Esophagus squamous epithelium (tissue), 4 donors: ENCODE results near the gene HPGDS.

Source experiments
- POLR2A ChIP-seq, 4 donors: fragments of 450-650 bp; IDR thresholded peaks; one replicate each; pipeline ENCODE4 v1.6.1; 2017; ENCODE audit warnings: antibody characterized with exemption in 4 of 4, mild to moderate bottlenecking in 4 of 4, moderate library complexity in 3 of 4
- TF ChIP-seq, protein P1 (sequence below), 6 experiments: fragments of 450-650 bp in 4 of 6; fragments of 200-600 bp in 2 of 6; sonication (generic) in 2 of 6; IDR thresholded peaks; one replicate each; pipeline ENCODE4 v1.5.1; 2016 to 2019; ENCODE audit warnings: antibody characterized with exemption in 6 of 6, mild to moderate bottlenecking in 4 of 6, moderate library complexity in 4 of 6

GRCh38 chr4:94390804-94391410 is 48.3 kb upstream of the HPGDS start:
- TF ChIP-seq, protein P1, sequence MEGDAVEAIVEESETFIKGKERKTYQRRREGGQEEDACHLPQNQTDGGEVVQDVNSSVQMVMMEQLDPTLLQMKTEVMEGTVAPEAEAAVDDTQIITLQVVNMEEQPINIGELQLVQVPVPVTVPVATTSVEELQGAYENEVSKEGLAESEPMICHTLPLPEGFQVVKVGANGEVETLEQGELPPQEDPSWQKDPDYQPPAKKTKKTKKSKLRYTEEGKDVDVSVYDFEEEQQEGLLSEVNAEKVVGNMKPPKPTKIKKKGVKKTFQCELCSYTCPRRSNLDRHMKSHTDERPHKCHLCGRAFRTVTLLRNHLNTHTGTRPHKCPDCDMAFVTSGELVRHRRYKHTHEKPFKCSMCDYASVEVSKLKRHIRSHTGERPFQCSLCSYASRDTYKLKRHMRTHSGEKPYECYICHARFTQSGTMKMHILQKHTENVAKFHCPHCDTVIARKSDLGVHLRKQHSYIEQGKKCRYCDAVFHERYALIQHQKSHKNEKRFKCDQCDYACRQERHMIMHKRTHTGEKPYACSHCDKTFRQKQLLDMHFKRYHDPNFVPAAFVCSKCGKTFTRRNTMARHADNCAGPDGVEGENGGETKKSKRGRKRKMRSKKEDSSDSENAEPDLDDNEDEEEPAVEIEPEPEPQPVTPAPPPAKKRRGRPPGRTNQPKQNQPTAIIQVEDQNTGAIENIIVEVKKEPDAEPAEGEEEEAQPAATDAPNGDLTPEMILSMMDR (IDR thresholded peaks at IDR 0.05), result peak in 5 of 6 experiments; percentile 26 to 51 (median 32)
- no peak for TF ChIP-seq POLR2A (IDR thresholded peaks at IDR 0.05)
